GM12878 (cell line): ENCODE results near the gene AP1AR. TPM values are rescaled to one million over a fixed set of nuclear protein-coding genes. Genes with fewer than 3 reads are reported as not detected.

ENCODE experiments used
- ATF7 ChIP-seq: fragments of 450-650 bp; IDR thresholded peaks from 2 replicates; pipeline ENCODE4 v1.6.1; 2016; ENCODE audit warnings: low read depth, mild to moderate bottlenecking
- BCL11A ChIP-seq: IDR thresholded peaks from 2 replicates; pipeline ENCODE4 v1.6.1; 2011; ENCODE audit warnings: low read depth, low read length
- CBFB ChIP-seq: IDR thresholded peaks from 2 replicates; pipeline ENCODE4 v1.6.1; 2016; ENCODE audit warnings: antibody characterized with exemption, low read depth
- CEBPB ChIP-seq, 2 experiments: fragments of 150-350 bp in 1 of 2; IDR thresholded peaks; 2 replicates each; pipeline ENCODE4 v1.6.1; 2012 to 2014; ENCODE audit warnings: low read depth in 2 of 2, low read length in 2 of 2, borderline replicate concordance in 1 of 2, inconsistent platforms in 1 of 2
- CHD1 ChIP-seq: IDR thresholded peaks from 2 replicates; pipeline ENCODE4 v1.6.1; 2012; ENCODE audit warnings: low read depth, low read length, improper control_type of control experiment
- FOXK2 ChIP-seq: fragments of 450-650 bp; IDR thresholded peaks from 2 replicates; pipeline ENCODE4 v1.6.1; 2017; ENCODE audit warnings: mild to moderate bottlenecking, moderate library complexity
- IKZF1 ChIP-seq: fragments of 450-650 bp; conservative IDR thresholded peaks from 2 replicates; pipeline ENCODE4 v1.6.1; 2017; ENCODE audit warnings: antibody characterized with exemption, mild to moderate bottlenecking
- IRF4 ChIP-seq: IDR thresholded peaks from 2 replicates; pipeline ENCODE4 v1.6.1; 2011; ENCODE audit warnings: low read depth, low read length
- NBN ChIP-seq: fragments of 450-650 bp; IDR thresholded peaks from 2 replicates; pipeline ENCODE4 v1.6.1; 2016
- NR2F1 ChIP-seq: fragments of 450-650 bp; conservative IDR thresholded peaks from 2 replicates; pipeline ENCODE4 v1.6.1; 2017; ENCODE audit warnings: mild to moderate bottlenecking
- POLR2A ChIP-seq: IDR thresholded peaks from 2 replicates; pipeline ENCODE4 v1.6.1; 2011; ENCODE audit warnings: low read depth, mild to moderate bottlenecking, low read length
- POLR2AphosphoS5 ChIP-seq: IDR thresholded peaks from 2 replicates; pipeline ENCODE4 v1.6.1; 2011; ENCODE audit warnings: mild to moderate bottlenecking, low read length, inconsistent platforms
- SUZ12 ChIP-seq: fragments of 200-600 bp; sonication (generic); IDR thresholded peaks from one replicate; pipeline ENCODE4 v1.6.1; 2018; ENCODE audit warnings: antibody characterized with exemption, mild to moderate bottlenecking; ENCODE audit not compliant: unreplicated experiment
- polyA plus RNA-seq, 11 experiments: library from polyadenylated mRNA; depleted of rRNA in 4 of 11; unstranded in 6 of 11; stranded (reverse) in 5 of 11; fragments of >200 nt; fragmentation: Nextera tagmentation in 4 of 11; fragmentation: Illumina TruSeq in 1 of 11; extraction: Ambion mirVana in 4 of 11; extraction: Trizol in 1 of 11; gene quantifications; 1 replicate in 1 of 11; 2 replicates in 10 of 11; pipeline versions ENCODE4 v1.2.1 to v1.2.3, GENCODE V29; 2011 to 2016; ENCODE audit warnings: inconsistent platforms in 2 of 11, missing spikeins in 2 of 11, low read depth in 1 of 11
- total RNA-seq, 4 experiments: library from RNA; depleted of rRNA in 3 of 4; stranded (reverse); fragments of >200 nt in 3 of 4; fragmentation: Illumina TruSeq in 1 of 4; extraction: Trizol in 1 of 4; gene quantifications; 2 replicates each; pipeline versions ENCODE4 v1.2.1 to v1.2.3, GENCODE V29; 2013 to 2021
- TF ChIP-seq, protein P1 (sequence below): fragments of 450-650 bp; IDR thresholded peaks from 2 replicates; pipeline ENCODE4 v1.6.1; 2017; ENCODE audit warnings: mild to moderate bottlenecking
- TF ChIP-seq, protein P2 (sequence below): fragments of 450-650 bp; IDR thresholded peaks from 2 replicates; pipeline ENCODE4 v1.6.1; 2016; ENCODE audit warnings: mild to moderate bottlenecking
- TF ChIP-seq, protein P3 (sequence below): fragments of 450-650 bp; IDR thresholded peaks from 2 replicates; pipeline ENCODE4 v1.6.1; 2017; ENCODE audit warnings: low read depth, mild to moderate bottlenecking, moderate library complexity
- TF ChIP-seq, protein P4 (sequence below): IDR thresholded peaks from 2 replicates; pipeline ENCODE4 v1.6.1; 2012; ENCODE audit warnings: improper control_type of control experiment, low read depth, low read length; ENCODE audit not compliant: insufficient replicate concordance
- TF ChIP-seq, protein P5 (sequence below): IDR thresholded peaks from 2 replicates; pipeline ENCODE4 v1.6.1; 2011; ENCODE audit warnings: low read depth, low read length, improper control_type of control experiment, borderline replicate concordance

Gene AP1AR
- total and polyA plus RNA-seq, 10 of the 15 experiments (the other 5 are each of a cell fraction or from before 2014, with no cell fraction given), result 5.6 to 29.1 (median 16.3) TPM

DNA sequence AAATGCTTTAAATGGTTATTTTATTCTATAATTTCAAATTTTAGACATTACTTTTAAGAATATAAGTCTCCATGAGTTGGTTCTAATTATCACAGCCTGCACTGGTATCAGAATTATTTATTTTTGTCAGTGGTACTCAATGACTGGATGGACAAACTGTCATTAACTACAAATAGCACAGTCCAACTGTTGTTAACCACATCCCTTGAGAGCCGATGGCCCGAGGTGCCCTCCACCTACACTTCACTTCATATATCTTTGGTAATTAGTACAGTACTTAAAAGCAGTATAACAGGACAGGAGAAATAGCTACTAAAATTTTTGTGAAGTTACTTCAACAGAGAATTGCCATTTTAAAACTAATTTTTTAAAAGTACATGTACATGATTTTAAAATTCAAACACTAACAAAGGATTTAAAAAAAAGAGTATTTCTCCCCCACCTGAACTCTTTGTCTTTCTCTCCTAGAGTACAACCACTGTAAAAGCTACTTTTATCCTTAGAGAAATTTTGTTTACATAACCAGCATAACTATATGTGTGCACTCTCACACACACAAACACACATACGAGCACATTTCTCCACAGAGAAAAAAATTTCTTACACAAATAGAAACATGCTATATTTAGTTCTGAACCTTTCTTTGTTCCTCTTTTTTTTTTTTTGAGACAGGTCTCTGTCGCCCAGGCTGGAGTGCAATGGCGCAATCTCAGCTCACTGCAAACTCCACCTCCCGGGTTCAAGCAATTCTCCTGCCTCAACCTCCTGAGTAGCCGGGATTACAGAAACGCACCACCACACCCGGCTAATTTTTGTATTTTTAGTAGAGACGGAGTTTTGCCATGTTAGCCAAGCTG is 47.7 kb downstream of the AP1AR start (continued):
- TF ChIP-seq, protein P1, sequence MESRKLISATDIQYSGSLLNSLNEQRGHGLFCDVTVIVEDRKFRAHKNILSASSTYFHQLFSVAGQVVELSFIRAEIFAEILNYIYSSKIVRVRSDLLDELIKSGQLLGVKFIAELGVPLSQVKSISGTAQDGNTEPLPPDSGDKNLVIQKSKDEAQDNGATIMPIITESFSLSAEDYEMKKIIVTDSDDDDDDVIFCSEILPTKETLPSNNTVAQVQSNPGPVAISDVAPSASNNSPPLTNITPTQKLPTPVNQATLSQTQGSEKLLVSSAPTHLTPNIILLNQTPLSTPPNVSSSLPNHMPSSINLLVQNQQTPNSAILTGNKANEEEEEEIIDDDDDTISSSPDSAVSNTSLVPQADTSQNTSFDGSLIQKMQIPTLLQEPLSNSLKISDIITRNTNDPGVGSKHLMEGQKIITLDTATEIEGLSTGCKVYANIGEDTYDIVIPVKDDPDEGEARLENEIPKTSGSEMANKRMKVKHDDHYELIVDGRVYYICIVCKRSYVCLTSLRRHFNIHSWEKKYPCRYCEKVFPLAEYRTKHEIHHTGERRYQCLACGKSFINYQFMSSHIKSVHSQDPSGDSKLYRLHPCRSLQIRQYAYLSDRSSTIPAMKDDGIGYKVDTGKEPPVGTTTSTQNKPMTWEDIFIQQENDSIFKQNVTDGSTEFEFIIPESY, result no peak
- peak; percentile 66 for TF ChIP-seq POLR2AphosphoS5
- TF ChIP-seq CEBPB (IDR thresholded peaks at IDR 0.05; ENCODE audit: borderline replicate concordance in 1 of 2, low read depth in 2 of 2, low read length in 2 of 2), result peak in 1 of 2 experiments; percentile 62; a peak in 1 of 4 replicates
- TF ChIP-seq, protein P2, sequence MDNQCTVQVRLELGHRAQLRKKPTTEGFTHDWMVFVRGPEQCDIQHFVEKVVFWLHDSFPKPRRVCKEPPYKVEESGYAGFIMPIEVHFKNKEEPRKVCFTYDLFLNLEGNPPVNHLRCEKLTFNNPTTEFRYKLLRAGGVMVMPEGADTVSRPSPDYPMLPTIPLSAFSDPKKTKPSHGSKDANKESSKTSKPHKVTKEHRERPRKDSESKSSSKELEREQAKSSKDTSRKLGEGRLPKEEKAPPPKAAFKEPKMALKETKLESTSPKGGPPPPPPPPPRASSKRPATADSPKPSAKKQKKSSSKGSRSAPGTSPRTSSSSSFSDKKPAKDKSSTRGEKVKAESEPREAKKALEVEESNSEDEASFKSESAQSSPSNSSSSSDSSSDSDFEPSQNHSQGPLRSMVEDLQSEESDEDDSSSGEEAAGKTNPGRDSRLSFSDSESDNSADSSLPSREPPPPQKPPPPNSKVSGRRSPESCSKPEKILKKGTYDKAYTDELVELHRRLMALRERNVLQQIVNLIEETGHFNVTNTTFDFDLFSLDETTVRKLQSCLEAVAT, result peak; percentile 75
- TF ChIP-seq BCL11A, result peak; percentile 75
- no peak for TF ChIP-seq CHD1
- TF ChIP-seq FOXK2, result no peak
- TF ChIP-seq IKZF1, result peak; percentile 53
- TF ChIP-seq ATF7, result peak; percentile 69
- TF ChIP-seq, protein P3, sequence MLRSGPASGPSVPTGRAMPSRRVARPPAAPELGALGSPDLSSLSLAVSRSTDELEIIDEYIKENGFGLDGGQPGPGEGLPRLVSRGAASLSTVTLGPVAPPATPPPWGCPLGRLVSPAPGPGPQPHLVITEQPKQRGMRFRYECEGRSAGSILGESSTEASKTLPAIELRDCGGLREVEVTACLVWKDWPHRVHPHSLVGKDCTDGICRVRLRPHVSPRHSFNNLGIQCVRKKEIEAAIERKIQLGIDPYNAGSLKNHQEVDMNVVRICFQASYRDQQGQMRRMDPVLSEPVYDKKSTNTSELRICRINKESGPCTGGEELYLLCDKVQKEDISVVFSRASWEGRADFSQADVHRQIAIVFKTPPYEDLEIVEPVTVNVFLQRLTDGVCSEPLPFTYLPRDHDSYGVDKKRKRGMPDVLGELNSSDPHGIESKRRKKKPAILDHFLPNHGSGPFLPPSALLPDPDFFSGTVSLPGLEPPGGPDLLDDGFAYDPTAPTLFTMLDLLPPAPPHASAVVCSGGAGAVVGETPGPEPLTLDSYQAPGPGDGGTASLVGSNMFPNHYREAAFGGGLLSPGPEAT, result peak; percentile 82; the same call in 1 of the 2 replicates
- no peak for TF ChIP-seq IRF4
- no peak for TF ChIP-seq SUZ12
- TF ChIP-seq, protein P4, sequence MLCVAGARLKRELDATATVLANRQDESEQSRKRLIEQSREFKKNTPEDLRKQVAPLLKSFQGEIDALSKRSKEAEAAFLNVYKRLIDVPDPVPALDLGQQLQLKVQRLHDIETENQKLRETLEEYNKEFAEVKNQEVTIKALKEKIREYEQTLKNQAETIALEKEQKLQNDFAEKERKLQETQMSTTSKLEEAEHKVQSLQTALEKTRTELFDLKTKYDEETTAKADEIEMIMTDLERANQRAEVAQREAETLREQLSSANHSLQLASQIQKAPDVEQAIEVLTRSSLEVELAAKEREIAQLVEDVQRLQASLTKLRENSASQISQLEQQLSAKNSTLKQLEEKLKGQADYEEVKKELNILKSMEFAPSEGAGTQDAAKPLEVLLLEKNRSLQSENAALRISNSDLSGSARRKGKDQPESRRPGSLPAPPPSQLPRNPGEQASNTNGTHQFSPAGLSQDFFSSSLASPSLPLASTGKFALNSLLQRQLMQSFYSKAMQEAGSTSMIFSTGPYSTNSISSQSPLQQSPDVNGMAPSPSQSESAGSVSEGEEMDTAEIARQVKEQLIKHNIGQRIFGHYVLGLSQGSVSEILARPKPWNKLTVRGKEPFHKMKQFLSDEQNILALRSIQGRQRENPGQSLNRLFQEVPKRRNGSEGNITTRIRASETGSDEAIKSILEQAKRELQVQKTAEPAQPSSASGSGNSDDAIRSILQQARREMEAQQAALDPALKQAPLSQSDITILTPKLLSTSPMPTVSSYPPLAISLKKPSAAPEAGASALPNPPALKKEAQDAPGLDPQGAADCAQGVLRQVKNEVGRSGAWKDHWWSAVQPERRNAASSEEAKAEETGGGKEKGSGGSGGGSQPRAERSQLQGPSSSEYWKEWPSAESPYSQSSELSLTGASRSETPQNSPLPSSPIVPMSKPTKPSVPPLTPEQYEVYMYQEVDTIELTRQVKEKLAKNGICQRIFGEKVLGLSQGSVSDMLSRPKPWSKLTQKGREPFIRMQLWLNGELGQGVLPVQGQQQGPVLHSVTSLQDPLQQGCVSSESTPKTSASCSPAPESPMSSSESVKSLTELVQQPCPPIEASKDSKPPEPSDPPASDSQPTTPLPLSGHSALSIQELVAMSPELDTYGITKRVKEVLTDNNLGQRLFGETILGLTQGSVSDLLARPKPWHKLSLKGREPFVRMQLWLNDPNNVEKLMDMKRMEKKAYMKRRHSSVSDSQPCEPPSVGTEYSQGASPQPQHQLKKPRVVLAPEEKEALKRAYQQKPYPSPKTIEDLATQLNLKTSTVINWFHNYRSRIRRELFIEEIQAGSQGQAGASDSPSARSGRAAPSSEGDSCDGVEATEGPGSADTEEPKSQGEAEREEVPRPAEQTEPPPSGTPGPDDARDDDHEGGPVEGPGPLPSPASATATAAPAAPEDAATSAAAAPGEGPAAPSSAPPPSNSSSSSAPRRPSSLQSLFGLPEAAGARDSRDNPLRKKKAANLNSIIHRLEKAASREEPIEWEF, result peak; percentile 16
- TF ChIP-seq POLR2A, result no peak
- TF ChIP-seq CBFB, result peak; percentile 6; the same call in 1 of the 2 replicates
- TF ChIP-seq NBN, result peak; percentile 91
- TF ChIP-seq, protein P5, sequence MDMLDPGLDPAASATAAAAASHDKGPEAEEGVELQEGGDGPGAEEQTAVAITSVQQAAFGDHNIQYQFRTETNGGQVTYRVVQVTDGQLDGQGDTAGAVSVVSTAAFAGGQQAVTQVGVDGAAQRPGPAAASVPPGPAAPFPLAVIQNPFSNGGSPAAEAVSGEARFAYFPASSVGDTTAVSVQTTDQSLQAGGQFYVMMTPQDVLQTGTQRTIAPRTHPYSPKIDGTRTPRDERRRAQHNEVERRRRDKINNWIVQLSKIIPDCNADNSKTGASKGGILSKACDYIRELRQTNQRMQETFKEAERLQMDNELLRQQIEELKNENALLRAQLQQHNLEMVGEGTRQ, result no peak
- peak; percentile 97 for TF ChIP-seq NR2F1
